Upper lobe of left lung (tissue), 6 donors: ENCODE results near the gene ITPKB. TPM values are rescaled to one million over a fixed set of nuclear protein-coding genes. Genes with fewer than 3 reads are reported as not detected.

ENCODE experiments used
- ATAC-seq, 2 donors: fragments of 200-7000 bp; cut with Tn5 transposase; one replicate each; pipeline ENCODE4 v1.9.1; 2022; ENCODE audit warnings: mild to moderate bottlenecking in 2 of 2, moderate library complexity in 2 of 2; ENCODE audit not compliant: low FRiP score in 2 of 2
- DNase-seq, 2 donors: peaks; one replicate each; pipeline ENCODE4 v3.0.0-alpha.2; 2019 to 2020
- H3K27ac ChIP-seq, 4 donors: fragments of 200-600 bp; sonication (generic); one replicate each; pipeline ENCODE4 v1.5.1; 2016 to 2019
- H3K27me3 ChIP-seq, 4 donors: fragments of 200-600 bp; sonication (generic); one replicate each; pipeline ENCODE4 v1.5.1; 2017 to 2019
- H3K36me3 ChIP-seq, 4 donors: fragments of 200-600 bp; sonication (generic); one replicate each; pipeline ENCODE4 v1.5.1; 2016 to 2019
- H3K4me1 ChIP-seq, 4 donors: fragments of 200-600 bp; sonication (generic); one replicate each; pipeline ENCODE4 v1.5.1; 2018 to 2019
- H3K4me3 ChIP-seq, 4 donors: fragments of 200-600 bp; sonication (generic); one replicate each; pipeline ENCODE4 v1.5.1; 2017 to 2019; ENCODE audit warnings: mild to moderate bottlenecking in 2 of 4, moderate library complexity in 1 of 4
- H3K9me3 ChIP-seq, 4 donors: fragments of 200-600 bp; sonication (generic); one replicate each; pipeline ENCODE4 v1.5.1; 2018 to 2019
- CTCF ChIP-seq, 6 experiments: fragments of 450-650 bp in 4 of 6; fragments of 200-600 bp in 2 of 6; sonication (generic) in 2 of 6; IDR thresholded peaks; one replicate each; pipeline ENCODE4 v1.5.1; 2016 to 2019; ENCODE audit warnings: antibody characterized with exemption in 6 of 6
- EP300 ChIP-seq, 4 donors: sonication (generic); formaldehyde crosslinking; IDR thresholded peaks; one replicate each; pipeline ENCODE4 v1.5.1; 2017; ENCODE audit warnings: antibody characterized with exemption in 4 of 4, control low read depth in 2 of 4
- POLR2A ChIP-seq, 4 donors: fragments of 450-650 bp; IDR thresholded peaks; one replicate each; pipeline ENCODE4 v1.5.1; 2016 to 2017; ENCODE audit warnings: antibody characterized with exemption in 4 of 4, mild to moderate bottlenecking in 2 of 4
- POLR2AphosphoS5 ChIP-seq, 2 donors: sonication (generic); formaldehyde crosslinking; IDR thresholded peaks; one replicate each; pipeline ENCODE4 v1.5.1; 2017; ENCODE audit warnings: antibody characterized with exemption in 2 of 2
- WGBS, 2 donors: methylation state at CpG; one replicate each; pipeline ENCODE4 v1.1.5; 2017 to 2018; 5-methylcytosine and 5-hydroxymethylcytosine counted together
- total RNA-seq, 6 donors: library from RNA; depleted of rRNA in 4 of 6; stranded (reverse); fragments of >200 nt in 4 of 6; gene quantifications; one replicate each; pipeline versions ENCODE4 v1.1.0 to v1.2.1, GENCODE V29; 2016 to 2021
- donor health status: DM: no; HTN: no; CAD: no; lungs with moderate emphysema.
- donor health status: DM: no; HTN: yes; CAD: no; lungs with severe emphysema.

Gene ITPKB
- total RNA-seq, 6 donors from 2014 or later, result 19.8 to 62.9 (median 45.8) TPM

DNA sequence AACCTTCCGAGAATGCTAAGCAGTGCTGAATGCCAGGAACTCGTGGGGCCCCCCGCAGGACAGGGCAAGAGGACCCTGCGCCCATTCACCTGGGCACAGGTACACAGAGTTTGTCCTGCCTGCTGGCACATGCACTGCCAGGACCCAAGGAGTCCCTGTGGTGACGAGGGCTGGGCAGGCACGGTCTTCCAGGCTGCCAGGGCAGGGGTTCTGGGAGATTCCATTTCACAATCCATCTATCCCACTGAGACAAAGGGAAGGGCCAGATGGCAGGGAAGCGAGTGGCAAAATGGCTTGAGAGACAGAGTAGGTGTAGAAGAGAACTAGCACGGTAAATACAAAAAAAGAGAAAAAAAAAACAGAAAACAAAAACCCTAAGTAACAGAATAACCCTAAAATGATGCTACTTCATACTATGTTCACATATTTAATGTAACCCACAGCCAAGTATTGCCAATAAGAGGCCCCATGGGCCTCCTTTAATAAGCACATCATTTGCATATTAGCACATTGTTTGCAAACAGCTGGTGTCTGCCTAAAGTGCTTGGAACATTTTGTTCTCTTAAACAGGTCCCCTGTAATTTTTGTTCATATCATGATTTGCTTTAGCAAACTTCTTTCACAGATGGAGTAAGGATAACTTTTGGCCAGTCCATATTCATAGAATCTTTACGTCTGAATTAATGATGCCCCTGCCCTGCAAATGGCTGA, 106.8 kb downstream of the ITPKB start:
- Histone ChIP-seq H3K36me3 (peaks cover 0 to 44% (median 22%) of the 10 kb centered on the region in 4 donors), H3K4me1 (peaks cover 6 to 15% (median 8%) of the 10 kb centered on the region in 4 donors), H3K9me3 (no peaks in the 10 kb centered on the region), H3K4me3 (no peak overlapping the region), H3K27me3 (no peaks in the 10 kb centered on the region), H3K27ac (peak overlapping the region in 2 of 4 donors; percentile 7 to 70)
- DNase-seq (peak; percentile 17 to 37), ATAC-seq (no peak)
- WGBS, 2 donors, result 89 to 94% methylated on average over 9 of the region's 9 CpGs
- TF ChIP-seq POLR2A (IDR thresholded peaks at IDR 0.05), result no peak

DNA sequence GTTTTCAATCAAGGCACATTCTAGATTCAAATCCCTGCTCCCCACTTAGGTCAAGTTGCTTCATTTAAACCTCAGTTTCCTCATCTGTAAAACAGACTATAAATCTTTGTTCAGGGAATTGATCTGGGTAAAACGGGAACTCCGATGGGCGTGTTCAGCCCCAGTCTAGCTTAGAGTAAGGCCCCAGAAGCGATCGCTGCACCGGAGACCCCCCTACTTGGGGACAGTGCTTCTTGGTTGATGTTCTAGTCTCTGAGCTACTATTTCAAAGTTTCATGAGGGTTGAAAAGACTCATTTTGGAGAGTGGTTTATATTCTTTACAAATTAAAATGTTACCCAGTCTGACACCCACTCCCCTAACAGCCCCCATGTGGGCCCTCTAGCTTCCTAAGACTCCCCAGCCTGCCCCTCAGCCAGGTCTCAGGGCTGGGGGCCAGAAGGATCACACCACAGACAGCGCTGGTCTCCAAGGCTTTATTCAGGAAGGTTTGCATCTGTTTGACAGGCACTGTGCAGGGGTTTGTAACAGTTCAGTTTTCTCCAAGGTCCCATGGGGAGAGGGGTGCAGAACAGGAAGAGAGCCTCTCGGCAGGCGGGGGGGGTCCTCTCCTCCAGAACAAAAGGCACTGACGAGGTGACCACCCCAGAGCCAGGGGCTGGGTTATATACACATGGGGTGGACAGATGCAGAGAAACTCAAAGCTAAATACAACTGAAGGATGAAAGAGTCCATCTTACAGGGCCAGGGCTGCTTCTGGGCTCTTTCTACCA, 107.7 kb downstream of the ITPKB start:
- peaks cover 10 to 20% (median 13%) of the 10 kb centered on the region in 4 donors for H3K4me1 ChIP-seq
- peaks cover 0 to 35% (median 15%) of the 10 kb centered on the region in 4 donors for H3K36me3 ChIP-seq
- WGBS, 2 donors, result 78 to 88% methylated on average over 10 of the region's 10 CpGs
- DNase-seq (no peak), ATAC-seq (no peak)
- no peaks in the 10 kb centered on the region for H3K9me3 ChIP-seq
- no peak overlapping the region for H3K27ac ChIP-seq
- no peaks in the 10 kb centered on the region for H3K27me3 ChIP-seq
- H3K4me3 ChIP-seq, result no peak overlapping the region
- TF ChIP-seq POLR2AphosphoS5 (IDR thresholded peaks at IDR 0.05) (no peak), POLR2A (IDR thresholded peaks at IDR 0.05) (no peak), CTCF (IDR thresholded peaks at IDR 0.05) (no peak), EP300 (IDR thresholded peaks at IDR 0.05) (no peak)

GRCh38 chr1:226630592-226630991, 108.5 kb downstream of the ITPKB start:
- ATAC-seq (no peak), DNase-seq (no peak)
- WGBS, 2 donors, result 93 to 94% methylated on average over 3 of the region's 3 CpGs
- Histone ChIP-seq H3K27ac (no peak overlapping the region), H3K9me3 (no peaks in the 10 kb centered on the region), H3K4me3 (no peak overlapping the region), H3K27me3 (no peaks in the 10 kb centered on the region), H3K36me3 (peaks cover 0 to 27% (median 9%) of the 10 kb centered on the region in 4 donors), H3K4me1 (peaks cover 16 to 21% (median 16%) of the 10 kb centered on the region in 4 donors)
- TF ChIP-seq EP300 (IDR thresholded peaks at IDR 0.05) (no peak), POLR2A (IDR thresholded peaks at IDR 0.05) (no peak), POLR2AphosphoS5 (IDR thresholded peaks at IDR 0.05) (no peak), CTCF (IDR thresholded peaks at IDR 0.05) (no peak)

DNA sequence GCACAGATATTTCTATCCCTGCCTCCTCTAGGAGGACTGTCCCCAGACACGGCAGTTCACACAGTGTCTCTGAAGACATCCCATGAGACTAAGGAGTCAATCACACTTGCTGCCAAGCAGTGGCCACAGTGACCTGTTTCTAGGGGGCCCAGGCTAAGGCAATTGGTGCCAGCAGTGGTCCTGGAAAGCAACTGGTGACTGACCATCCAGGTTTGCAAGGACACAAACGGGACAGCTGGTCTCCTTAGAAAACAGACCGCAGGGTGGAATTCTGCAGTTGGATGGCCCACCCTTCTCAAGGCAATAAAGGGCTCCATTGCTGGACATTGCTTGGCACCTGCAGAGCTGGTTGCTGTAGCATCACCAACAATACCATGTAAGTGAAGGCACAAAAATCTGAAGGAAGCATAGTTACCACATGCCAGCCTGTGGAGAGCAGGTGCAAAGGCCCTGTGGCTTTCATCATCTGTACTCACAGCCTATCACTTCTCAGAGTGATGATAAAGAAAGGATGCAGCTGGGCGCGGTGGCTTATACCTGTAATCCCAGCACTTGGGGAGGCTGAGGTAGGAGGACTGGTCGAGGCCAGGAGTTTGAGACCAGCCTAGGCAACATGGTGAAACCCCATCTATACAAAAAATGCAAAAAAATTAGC, 109.1 kb downstream of the ITPKB start:
- WGBS, 2 donors, result 90 to 95% methylated on average over 5 to 6 of the region's 6 CpGs
- Histone ChIP-seq H3K4me3 (no peak overlapping the region), H3K36me3 (peaks cover 0 to 25% (median 7%) of the 10 kb centered on the region in 4 donors), H3K27ac (no peak overlapping the region), H3K9me3 (no peaks in the 10 kb centered on the region), H3K27me3 (no peaks in the 10 kb centered on the region), H3K4me1 (peaks cover 16 to 20% (median 16%) of the 10 kb centered on the region in 4 donors)
- DNase-seq, result peak in 1 of 2 donors; percentile 10
- ATAC-seq, result no peak
- TF ChIP-seq EP300 (IDR thresholded peaks at IDR 0.05) (no peak), POLR2A (IDR thresholded peaks at IDR 0.05) (no peak), POLR2AphosphoS5 (IDR thresholded peaks at IDR 0.05) (no peak), CTCF (IDR thresholded peaks at IDR 0.05) (no peak)
